Mucosa of gallbladder (tissue), 1 donor: ENCODE data around the gene HECTD3. TPM values are rescaled to one million over a fixed set of nuclear protein-coding genes. Genes with fewer than 3 reads are reported as not detected.
"Not testable (repeated sequence)": the region's sequence is repeated elsewhere in the genome, so short reads cannot be mapped to it uniquely, and the experiment has no call there.

Source experiments
- DNase-seq: peaks from one replicate; pipeline ENCODE4 v3.0.0-alpha.2; 2020; ENCODE audit warnings: low spot score
- total RNA-seq: library from RNA; stranded (reverse); gene quantifications from one replicate; pipeline ENCODE4 v1.2.1, GENCODE V29; 2021
- donor health status: DM: no; HTN: no; CAD: no.

The HECTD3 gene
- total RNA-seq, 1 donor from 2014 or later: 59.6 TPM

GRCh38 chr1:45014321-45015028 is 3.4 kb upstream of the HECTD3 start:
- DNase-seq: peak; percentile 84

GRCh38 chr1:45013551-45014209 is 2.6 kb upstream of the HECTD3 start:
- DNase-seq: no peak

GRCh38 chr1:45012639-45013278 is 1.6 kb upstream of the HECTD3 start:
- peak; percentile 51 for DNase-seq

GRCh38 chr1:45011837-45012638 is 914 bp upstream of the HECTD3 start, which contains the start of gene UROD:
TSS of gene UROD (plus strand) at chr1:45012254. CDS start at chr1:45012266, 12 bp downstream.
- DNase-seq: peak; percentile 95

- DNase-seq: peak; percentile 25
Observed at GRCh38 chr1:45009956-45010854, 919 bp downstream of the HECTD3 start.

- no peak for DNase-seq
Observed at GRCh38 chr1:45009296-45009865, 1.7 kb downstream of the HECTD3 start.

- no peak for DNase-seq
Observed at GRCh38 chr1:45008516-45008915, 2.6 kb downstream of the HECTD3 start.

GRCh38 chr1:45008076-45008475 is 3.0 kb downstream of the HECTD3 start:
- no peak for DNase-seq

- DNase-seq: no peak
Observed at GRCh38 chr1:45007311-45007710, 3.8 kb downstream of the HECTD3 start.

- DNase-seq: no peak
Observed at GRCh38 chr1:45005761-45006160, 5.4 kb downstream of the HECTD3 start.

- no peak for DNase-seq
Observed at GRCh38 chr1:45004281-45004920, 6.7 kb downstream of the HECTD3 start.

GRCh38 chr1:45003741-45004140 is 7.4 kb downstream of the HECTD3 start:
- DNase-seq: no peak

GRCh38 chr1:45002650-45003645 is 8.2 kb downstream of the HECTD3 start:
- DNase-seq: no peak

- DNase-seq: not testable (repeated sequence)
Observed at GRCh38 chr1:45001576-45001975, 9.5 kb downstream of the HECTD3 start.

GRCh38 chr1:45001011-45001481 is 10.1 kb downstream of the HECTD3 start:
- no peak for DNase-seq

- DNase-seq: no peak
Observed at GRCh38 chr1:44999232-44999631, 11.9 kb downstream of the HECTD3 start.

- DNase-seq: no peak
Observed at GRCh38 chr1:44995467-44996238, 15.5 kb downstream of the HECTD3 start.
